ENCODE measurements around the gene KIF16B.

- no peak for TF ChIP-seq POLR2AphosphoS5 (IDR thresholded peaks at IDR 0.05)
- TF ChIP-seq, protein P1, sequence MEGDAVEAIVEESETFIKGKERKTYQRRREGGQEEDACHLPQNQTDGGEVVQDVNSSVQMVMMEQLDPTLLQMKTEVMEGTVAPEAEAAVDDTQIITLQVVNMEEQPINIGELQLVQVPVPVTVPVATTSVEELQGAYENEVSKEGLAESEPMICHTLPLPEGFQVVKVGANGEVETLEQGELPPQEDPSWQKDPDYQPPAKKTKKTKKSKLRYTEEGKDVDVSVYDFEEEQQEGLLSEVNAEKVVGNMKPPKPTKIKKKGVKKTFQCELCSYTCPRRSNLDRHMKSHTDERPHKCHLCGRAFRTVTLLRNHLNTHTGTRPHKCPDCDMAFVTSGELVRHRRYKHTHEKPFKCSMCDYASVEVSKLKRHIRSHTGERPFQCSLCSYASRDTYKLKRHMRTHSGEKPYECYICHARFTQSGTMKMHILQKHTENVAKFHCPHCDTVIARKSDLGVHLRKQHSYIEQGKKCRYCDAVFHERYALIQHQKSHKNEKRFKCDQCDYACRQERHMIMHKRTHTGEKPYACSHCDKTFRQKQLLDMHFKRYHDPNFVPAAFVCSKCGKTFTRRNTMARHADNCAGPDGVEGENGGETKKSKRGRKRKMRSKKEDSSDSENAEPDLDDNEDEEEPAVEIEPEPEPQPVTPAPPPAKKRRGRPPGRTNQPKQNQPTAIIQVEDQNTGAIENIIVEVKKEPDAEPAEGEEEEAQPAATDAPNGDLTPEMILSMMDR (IDR thresholded peaks at IDR 0.05) = no peak
Observed at GRCh38 chr20:16417001-16417400, 156.2 kb downstream of the KIF16B start.

Measured in sigmoid colon (tissue), 4 donors.